ENCODE data around the gene CACNA1G.

DNA sequence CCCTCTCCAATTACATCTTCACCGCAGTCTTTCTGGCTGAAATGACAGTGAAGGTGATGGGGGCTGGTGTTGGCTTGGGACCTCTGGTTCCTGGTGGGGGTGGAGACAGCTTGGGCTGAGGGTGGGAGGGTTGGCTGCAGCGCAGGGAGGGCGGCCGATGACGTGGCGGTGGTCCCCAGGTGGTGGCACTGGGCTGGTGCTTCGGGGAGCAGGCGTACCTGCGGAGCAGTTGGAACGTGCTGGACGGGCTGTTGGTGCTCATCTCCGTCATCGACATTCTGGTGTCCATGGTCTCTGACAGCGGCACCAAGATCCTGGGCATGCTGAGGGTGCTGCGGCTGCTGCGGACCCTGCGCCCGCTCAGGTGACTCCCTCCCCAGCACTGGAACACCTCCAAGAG is 42.3 kb downstream of the CACNA1G start:
- TF ChIP-seq, protein P1, sequence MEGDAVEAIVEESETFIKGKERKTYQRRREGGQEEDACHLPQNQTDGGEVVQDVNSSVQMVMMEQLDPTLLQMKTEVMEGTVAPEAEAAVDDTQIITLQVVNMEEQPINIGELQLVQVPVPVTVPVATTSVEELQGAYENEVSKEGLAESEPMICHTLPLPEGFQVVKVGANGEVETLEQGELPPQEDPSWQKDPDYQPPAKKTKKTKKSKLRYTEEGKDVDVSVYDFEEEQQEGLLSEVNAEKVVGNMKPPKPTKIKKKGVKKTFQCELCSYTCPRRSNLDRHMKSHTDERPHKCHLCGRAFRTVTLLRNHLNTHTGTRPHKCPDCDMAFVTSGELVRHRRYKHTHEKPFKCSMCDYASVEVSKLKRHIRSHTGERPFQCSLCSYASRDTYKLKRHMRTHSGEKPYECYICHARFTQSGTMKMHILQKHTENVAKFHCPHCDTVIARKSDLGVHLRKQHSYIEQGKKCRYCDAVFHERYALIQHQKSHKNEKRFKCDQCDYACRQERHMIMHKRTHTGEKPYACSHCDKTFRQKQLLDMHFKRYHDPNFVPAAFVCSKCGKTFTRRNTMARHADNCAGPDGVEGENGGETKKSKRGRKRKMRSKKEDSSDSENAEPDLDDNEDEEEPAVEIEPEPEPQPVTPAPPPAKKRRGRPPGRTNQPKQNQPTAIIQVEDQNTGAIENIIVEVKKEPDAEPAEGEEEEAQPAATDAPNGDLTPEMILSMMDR (IDR thresholded peaks at IDR 0.05; ENCODE audit: insufficient read depth, low read depth, low read length): no peak
- no peak for TF ChIP-seq EZH2 (IDR thresholded peaks at IDR 0.05; ENCODE audit: insufficient read depth, low read length)
